K562 (cell line): ENCODE data around the gene CLNK. TPM values are rescaled to one million over a fixed set of nuclear protein-coding genes. Genes with fewer than 3 reads are reported as not detected.

Experiments used
- ATAC-seq: fragments of 200-7000 bp; cut with Tn5 transposase; 3 replicates; pipeline ENCODE4 v1.9.1; 2020; ENCODE audit warnings: moderate library complexity
- BruUV-seq: library from RNA; stranded (reverse); fragments of 400-500 nt; replicated peaks from 2 replicates; lab custom pipeline; 2021; lab: Mats Ljungman, UMichigan
- CTCF ChIA-PET: fragments of 300-600 bp; formaldehyde crosslinking; extraction: SDS; loops from one replicate; lab custom pipeline; 2021; ENCODE audit warnings: low intra/inter-chr PET ratio; lab: Yijun Ruan, JAX
- POLR2A ChIA-PET: fragments of 300-600, 350-650 bp; sonication (Branson Sonifier 250); formaldehyde crosslinking; extraction: SDS; loops from one replicate; lab custom pipeline; 2021; ENCODE audit warnings: antibody characterized with exemption, inconsistent platforms; lab: Yijun Ruan, JAX
- DNase-seq, 4 experiments: peaks; one replicate each; pipeline versions ENCODE4 v3.0.0 to v3.0.0-alpha.2; 2011 to 2018; ENCODE audit warnings: low spot score in 3 of 4, mixed read lengths in 3 of 4; ENCODE audit errors: extremely low read depth in 1 of 4
- FAIRE-seq: peaks from 2 replicates; lab custom pipeline; 2011; peaks lifted over from hg19 to GRCh38; lab: Jason Lieb, UNC
- H2AFZ ChIP-seq: 2 replicates; pipeline ENCODE4 v1.6.0; 2011; ENCODE audit warnings: low read depth, low read length, control low read depth, inconsistent platforms
- H3K27ac ChIP-seq: fragments of 200-600 bp; 3 replicates; pipeline ENCODE4 v1.8.0; 2011; ENCODE audit warnings: low read depth, mild to moderate bottlenecking, control low read depth, inconsistent platforms, low read length, moderate library complexity, mixed read lengths; ENCODE audit errors: extremely low read depth
- H3K27me3 ChIP-seq, 2 experiments: fragments of 300-600 bp in 1 of 2; 2 replicates in 1 of 2; 3 replicates in 1 of 2; pipeline versions ENCODE4 v1.6.0 to v1.8.0; 2011; ENCODE audit warnings: inconsistent platforms in 2 of 2, low read length in 2 of 2, mild to moderate bottlenecking in 1 of 2, mixed read lengths in 1 of 2, moderate library complexity in 1 of 2; ENCODE audit not compliant: control insufficient read depth in 2 of 2, insufficient read depth in 2 of 2
- H3K36me3 ChIP-seq: fragments of 300-600 bp; 3 replicates; pipeline ENCODE4 v1.8.0; 2011; ENCODE audit warnings: mild to moderate bottlenecking, low read length, inconsistent platforms; ENCODE audit not compliant: control insufficient read depth, insufficient read depth
- H3K4me1 ChIP-seq, 2 experiments: fragments of 200-600 bp in 1 of 2; replicated peaks in 1 of 2; 2 replicates in 1 of 2; 3 replicates in 1 of 2; pipeline versions ENCODE4 v1.5.1 to v1.8.0; 2011; ENCODE audit warnings: inconsistent platforms in 2 of 2, low read length in 2 of 2, mild to moderate bottlenecking in 1 of 2, mixed read lengths in 1 of 2, moderate library complexity in 1 of 2; ENCODE audit not compliant: control insufficient read depth in 2 of 2, insufficient read depth in 2 of 2
- H3K4me2 ChIP-seq: 2 replicates; pipeline ENCODE4 v1.6.1; 2011; ENCODE audit warnings: low read length, control low read depth, inconsistent platforms, mixed read lengths; ENCODE audit not compliant: insufficient read depth
- H3K4me3 ChIP-seq: fragments of 200-600 bp; sonication (generic), shearing (Covaris generic); 2 replicates; pipeline ENCODE4 v1.5.1; 2016; ENCODE audit warnings: control low read depth, inconsistent platforms
- H3K79me2 ChIP-seq: fragments of 200-600 bp; 3 replicates; pipeline ENCODE4 v1.8.0; 2011; ENCODE audit warnings: low read length, inconsistent platforms; ENCODE audit not compliant: control insufficient read depth, insufficient read depth
- H3K9ac ChIP-seq, 2 experiments: 2 replicates each; pipeline versions ENCODE4 v1.6.0 to v1.6.1; 2011; ENCODE audit warnings: low read depth in 2 of 2, low read length in 2 of 2, control low read depth in 1 of 2, inconsistent platforms in 1 of 2, mild to moderate bottlenecking in 1 of 2, mixed read lengths in 1 of 2; ENCODE audit not compliant: insufficient read depth in 1 of 2
- H3K9me1 ChIP-seq: one replicate; pipeline ENCODE4 v1.6.0; 2011; ENCODE audit warnings: inconsistent platforms, mild to moderate bottlenecking, low read length, moderate library complexity; ENCODE audit not compliant: control insufficient read depth, insufficient read depth
- H3K9me3 ChIP-seq: replicated peaks from 2 replicates; pipeline ENCODE4 v1.5.1; 2011; ENCODE audit warnings: low read depth, low read length, inconsistent platforms; ENCODE audit not compliant: control insufficient read depth, insufficient read depth
- H4K20me1 ChIP-seq: replicated peaks from 2 replicates; pipeline ENCODE4 v1.6.1; 2011; ENCODE audit warnings: low read length, inconsistent platforms, mixed read lengths; ENCODE audit not compliant: control insufficient read depth, insufficient read depth
- BCL6 ChIP-seq: fragments of 250-450 bp; sonication (Bioruptor Pico); IDR thresholded peaks from 2 replicates; pipeline ENCODE4 v1.4.0; 2020
- CBFB ChIP-seq: sonication (generic); formaldehyde crosslinking; IDR thresholded peaks from 2 replicates; pipeline ENCODE4 v1.4.0; 2020; ENCODE audit warnings: mild to moderate bottlenecking, missing genetic modification reagents
- DACH1 ChIP-seq: fragments of 450-650 bp; IDR thresholded peaks from 2 replicates; pipeline ENCODE4 v1.6.1; 2018; ENCODE audit not compliant: partially characterized antibody
- FUS ChIP-seq: fragments of 200-400 bp; formaldehyde crosslinking; optimal IDR thresholded peaks from 2 replicates; pipeline ENCODE3; 2017; ENCODE audit warnings: low read depth, low read length
- GTF2A2 ChIP-seq: IDR thresholded peaks from 2 replicates; pipeline ENCODE4 v1.6.1; 2016; ENCODE audit warnings: mild to moderate bottlenecking, missing genetic modification characterization, missing compliant biosample characterization
- MCM5 ChIP-seq: fragments of 450-650 bp; IDR thresholded peaks from 2 replicates; pipeline ENCODE4 v1.6.1; 2016; ENCODE audit warnings: low read depth
- NR4A1 ChIP-seq, 2 experiments: fragments of 250-450 bp in 1 of 2; fragments of 450-650 bp in 1 of 2; sonication (Bioruptor Pico) in 1 of 2; IDR thresholded peaks; 2 replicates each; pipeline versions ENCODE4 v1.4.0 to v1.6.1; 2016 to 2020; ENCODE audit warnings: mild to moderate bottlenecking in 2 of 2, missing compliant biosample characterization in 1 of 2, missing genetic modification characterization in 1 of 2, moderate library complexity in 1 of 2
- TBL1XR1 ChIP-seq, 2 experiments: IDR thresholded peaks; 2 replicates each; pipeline ENCODE4 v1.6.1; 2012; ENCODE audit warnings: improper control_type of control experiment in 2 of 2, low read length in 2 of 2, mild to moderate bottlenecking in 1 of 2
- WGBS: fragments of 100-300 bp; shearing (Covaris generic); methylation state at CpG from one replicate; pipeline ENCODE4 v1.1.6; 2016; ENCODE audit warnings: low coverage, mixed read lengths; ENCODE audit not compliant: insufficient coverage; ENCODE audit errors: missing lambda C conversion rate; 5-methylcytosine and 5-hydroxymethylcytosine counted together
- in situ Hi-C: fragments of 300-500 bp; cut with MboI; formaldehyde crosslinking; loops from 4 replicates; pipeline ENCODE4 v1.15.0; 2018; ENCODE audit warnings: inconsistent platforms, mixed read lengths
- intact Hi-C: fragments of 100-400 bp; cut with micrococcal nuclease; formaldehyde crosslinking; loops from 2 replicates; pipeline ENCODE4 v1.14.2; 2022
- polyA plus RNA-seq, 8 experiments: library from polyadenylated mRNA; depleted of rRNA in 4 of 8; stranded (reverse) in 5 of 8; unstranded in 3 of 8; fragments of >200 nt; fragmentation: Nextera tagmentation in 2 of 8; fragmentation: Illumina TruSeq in 1 of 8; extraction: Ambion mirVana in 2 of 8; extraction: Trizol in 1 of 8; gene quantifications; 2 replicates each; pipeline versions ENCODE4 v1.2.1 to v1.2.3, GENCODE V29; 2011 to 2014; ENCODE audit warnings: inconsistent platforms in 1 of 8, missing spikeins in 1 of 8
- total RNA-seq, 7 experiments: library from RNA; depleted of rRNA in 6 of 7; stranded (reverse); fragments of >200 nt in 6 of 7; fragmentation: Illumina TruSeq in 2 of 7; extraction: Trizol in 2 of 7; gene quantifications; 2 replicates each; pipeline versions ENCODE4 v1.2.1 to v1.2.3, GENCODE V29; 2011 to 2021; ENCODE audit warnings: low replicate concordance in 1 of 7
- TF ChIP-seq, protein P1 (sequence below): sonication (generic); formaldehyde crosslinking; IDR thresholded peaks from 2 replicates; pipeline ENCODE4 v1.8.0; 2023; ENCODE audit warnings: mild to moderate bottlenecking, missing genetic modification reagents
- TF ChIP-seq, protein P2 (sequence below), 2 experiments: fragments of 450-650 bp in 1 of 2; sonication (generic) in 1 of 2; formaldehyde crosslinking; conservative IDR thresholded peaks; 2 replicates each; pipeline versions ENCODE4 v1.4.0 to v1.8.1; 2020 to 2022; ENCODE audit warnings: mild to moderate bottlenecking in 1 of 2, missing genetic modification reagents in 1 of 2

The CLNK gene
- total and polyA plus RNA-seq, 9 of the 15 experiments (the other 6 are each of a cell fraction or from before 2014, with no cell fraction given), result not detected

DNA sequence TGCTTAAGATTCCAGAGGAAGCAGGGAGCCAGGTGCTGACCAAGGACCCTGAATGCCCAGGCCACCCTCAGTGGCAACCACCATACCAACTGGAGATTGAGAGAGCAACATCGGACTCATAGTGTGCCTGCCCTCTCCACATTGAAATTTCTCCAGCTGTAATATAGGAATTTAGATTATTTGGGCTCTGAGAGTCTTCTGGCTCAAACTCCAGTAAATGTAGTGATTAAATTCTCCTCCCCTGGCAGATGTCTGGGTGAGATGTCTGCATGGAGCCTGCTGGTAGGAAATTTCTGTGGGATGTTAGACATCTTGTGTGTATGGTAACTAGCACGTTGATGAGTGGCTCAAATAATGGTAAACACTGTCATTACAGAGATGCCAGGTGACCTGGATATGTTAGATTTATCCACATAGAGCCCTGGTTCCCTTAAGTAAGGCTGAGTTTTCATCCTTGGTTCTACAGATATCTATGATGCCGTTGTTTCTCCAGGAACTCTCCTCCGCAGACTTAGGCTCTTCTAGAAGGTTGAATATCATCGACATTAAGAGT is 70.6 kb downstream of the CLNK start:
- in situ Hi-C loops, result no loop called here
- 2% methylated on average over 5 of the region's 5 CpGs for WGBS
- Histone ChIP-seq H3K4me2 (no peak overlapping the region), H3K4me1 (no peaks in the 10 kb centered on the region), H3K9me3 (no peaks in the 10 kb centered on the region), H3K27ac (no peak overlapping the region), H3K9ac (no peak overlapping the region), H3K36me3 (no peaks in the 10 kb centered on the region), H2AFZ (no peak overlapping the region), H3K9me1 (no peaks in the 10 kb centered on the region), H4K20me1 (no peaks in the 10 kb centered on the region), H3K27me3 (no peaks in the 10 kb centered on the region), H3K4me3 (no peak overlapping the region), H3K79me2 (no peaks in the 10 kb centered on the region)
- DNase-seq, result no peak
- intact Hi-C loops, result no loop called here
- no TSS peak for BruUV-seq
- FAIRE-seq, result no peak
- no peak for ATAC-seq
- ChIA-PET POLR2A (no interaction called here), CTCF (no interaction called here)
- TF ChIP-seq CBFB (CRISPR knock-in tag) (no peak), FUS (no peak), DACH1 (no peak), TBL1XR1 (IDR thresholded peaks at IDR 0.05; ENCODE audit: low read length in 2 of 2) (no peak), GTF2A2 (tag) (no peak), NR4A1 (CRISPR knock-in tag; IDR thresholded peaks at IDR 0.05) (no peak), NR4A1 (tag; IDR thresholded peaks at IDR 0.05) (no peak), MCM5 (no peak), BCL6 (CRISPR knock-in tag) (no peak)
- TF ChIP-seq, protein P1, sequence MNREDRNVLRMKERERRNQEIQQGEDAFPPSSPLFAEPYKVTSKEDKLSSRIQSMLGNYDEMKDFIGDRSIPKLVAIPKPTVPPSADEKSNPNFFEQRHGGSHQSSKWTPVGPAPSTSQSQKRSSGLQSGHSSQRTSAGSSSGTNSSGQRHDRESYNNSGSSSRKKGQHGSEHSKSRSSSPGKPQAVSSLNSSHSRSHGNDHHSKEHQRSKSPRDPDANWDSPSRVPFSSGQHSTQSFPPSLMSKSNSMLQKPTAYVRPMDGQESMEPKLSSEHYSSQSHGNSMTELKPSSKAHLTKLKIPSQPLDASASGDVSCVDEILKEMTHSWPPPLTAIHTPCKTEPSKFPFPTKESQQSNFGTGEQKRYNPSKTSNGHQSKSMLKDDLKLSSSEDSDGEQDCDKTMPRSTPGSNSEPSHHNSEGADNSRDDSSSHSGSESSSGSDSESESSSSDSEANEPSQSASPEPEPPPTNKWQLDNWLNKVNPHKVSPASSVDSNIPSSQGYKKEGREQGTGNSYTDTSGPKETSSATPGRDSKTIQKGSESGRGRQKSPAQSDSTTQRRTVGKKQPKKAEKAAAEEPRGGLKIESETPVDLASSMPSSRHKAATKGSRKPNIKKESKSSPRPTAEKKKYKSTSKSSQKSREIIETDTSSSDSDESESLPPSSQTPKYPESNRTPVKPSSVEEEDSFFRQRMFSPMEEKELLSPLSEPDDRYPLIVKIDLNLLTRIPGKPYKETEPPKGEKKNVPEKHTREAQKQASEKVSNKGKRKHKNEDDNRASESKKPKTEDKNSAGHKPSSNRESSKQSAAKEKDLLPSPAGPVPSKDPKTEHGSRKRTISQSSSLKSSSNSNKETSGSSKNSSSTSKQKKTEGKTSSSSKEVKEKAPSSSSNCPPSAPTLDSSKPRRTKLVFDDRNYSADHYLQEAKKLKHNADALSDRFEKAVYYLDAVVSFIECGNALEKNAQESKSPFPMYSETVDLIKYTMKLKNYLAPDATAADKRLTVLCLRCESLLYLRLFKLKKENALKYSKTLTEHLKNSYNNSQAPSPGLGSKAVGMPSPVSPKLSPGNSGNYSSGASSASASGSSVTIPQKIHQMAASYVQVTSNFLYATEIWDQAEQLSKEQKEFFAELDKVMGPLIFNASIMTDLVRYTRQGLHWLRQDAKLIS (CRISPR knock-in tag), result no peak
- TF ChIP-seq, protein P2, sequence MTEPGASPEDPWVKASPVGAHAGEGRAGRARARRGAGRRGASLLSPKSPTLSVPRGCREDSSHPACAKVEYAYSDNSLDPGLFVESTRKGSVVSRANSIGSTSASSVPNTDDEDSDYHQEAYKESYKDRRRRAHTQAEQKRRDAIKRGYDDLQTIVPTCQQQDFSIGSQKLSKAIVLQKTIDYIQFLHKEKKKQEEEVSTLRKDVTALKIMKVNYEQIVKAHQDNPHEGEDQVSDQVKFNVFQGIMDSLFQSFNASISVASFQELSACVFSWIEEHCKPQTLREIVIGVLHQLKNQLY (CRISPR knock-in tag; conservative IDR thresholded peaks at IDR 0.05), result no peak
